T-helper 2 cell treated with Interferon-gamma antibody and Interleukin-4, amounts not matched to agents 5 μg/mL and 100 μg/mL, for 36 hours (primary cell): Measurements from ENCODE around the gene TLCD4.

Experiments
- DNase-seq: peaks from one replicate; pipeline ENCODE4 v3.0.0; 2021; ENCODE audit warnings: low spot score
- H3K27ac Mint-ChIP-seq: one replicate; pipeline ENCODE4 v1.8.0; 2021; ENCODE audit warnings: mild to moderate bottlenecking, mixed read lengths
- H3K27me3 Mint-ChIP-seq: one replicate; pipeline ENCODE4 v1.8.0; 2021; ENCODE audit warnings: low read depth, mixed read lengths
- H3K36me3 Mint-ChIP-seq: one replicate; pipeline ENCODE4 v1.8.0; 2021; ENCODE audit warnings: low read depth, mixed read lengths
- H3K4me1 Mint-ChIP-seq: one replicate; pipeline ENCODE4 v1.8.0; 2021; ENCODE audit warnings: low read depth, mixed read lengths
- H3K4me3 Mint-ChIP-seq: one replicate; pipeline ENCODE4 v1.8.0; 2022; ENCODE audit warnings: mild to moderate bottlenecking, moderate library complexity, mixed read lengths
- H3K9me3 Mint-ChIP-seq: one replicate; pipeline ENCODE4 v1.8.0; 2021; ENCODE audit warnings: mixed read lengths

The TLCD4 gene

GRCh38 chr1:95113684-95114083 lies 3.5 kb upstream of the TLCD4 start:
- Mint-ChIP-seq H3K36me3 (no peaks in the 10 kb centered on the region), H3K27me3 (peaks cover 43% of the 10 kb centered on the region), H3K4me1 (peaks cover 7% of the 10 kb centered on the region), H3K27ac (no peak overlapping the region), H3K4me3 (no peak overlapping the region), H3K9me3 (no peaks in the 10 kb centered on the region)
- DNase-seq = no peak

- Mint-ChIP-seq H3K4me1 (peaks cover 7% of the 10 kb centered on the region), H3K27me3 (peaks cover 62% of the 10 kb centered on the region), H3K4me3 (no peak overlapping the region), H3K27ac (no peak overlapping the region), H3K36me3 (no peaks in the 10 kb centered on the region), H3K9me3 (no peaks in the 10 kb centered on the region)
- DNase-seq = no peak
Observed at GRCh38 chr1:95115708-95116137, 1.4 kb upstream of the TLCD4 start.

GRCh38 chr1:95116580-95117206 lies 462 bp upstream of the TLCD4 start:
- Mint-ChIP-seq H3K36me3 (no peaks in the 10 kb centered on the region), H3K9me3 (no peaks in the 10 kb centered on the region), H3K4me3 (peak overlapping the region; percentile 78), H3K27me3 (peaks cover 63% of the 10 kb centered on the region), H3K27ac (no peak overlapping the region), H3K4me1 (peaks cover 7% of the 10 kb centered on the region)
- DNase-seq = peak; percentile 6

GRCh38 chr1:95118067-95118499 lies 928 bp downstream of the TLCD4 start:
- peaks cover 7% of the 10 kb centered on the region for H3K4me1 Mint-ChIP-seq
- H3K36me3 Mint-ChIP-seq = no peaks in the 10 kb centered on the region
- H3K27me3 Mint-ChIP-seq = peaks cover 60% of the 10 kb centered on the region
- peak overlapping the region; percentile 73 for H3K4me3 Mint-ChIP-seq
- no peaks in the 10 kb centered on the region for H3K9me3 Mint-ChIP-seq
- no peak for DNase-seq
- no peak overlapping the region for H3K27ac Mint-ChIP-seq

GRCh38 chr1:95118710-95119109 lies 1.6 kb downstream of the TLCD4 start:
- Mint-ChIP-seq H3K9me3 (no peaks in the 10 kb centered on the region), H3K36me3 (no peaks in the 10 kb centered on the region), H3K4me3 (peak overlapping the region; percentile 34), H3K27me3 (peaks cover 58% of the 10 kb centered on the region), H3K27ac (no peak overlapping the region), H3K4me1 (peaks cover 7% of the 10 kb centered on the region)
- no peak for DNase-seq

- Mint-ChIP-seq H3K4me1 (peaks cover 7% of the 10 kb centered on the region), H3K27ac (no peak overlapping the region), H3K36me3 (no peaks in the 10 kb centered on the region), H3K9me3 (no peaks in the 10 kb centered on the region), H3K4me3 (no peak overlapping the region), H3K27me3 (peaks cover 58% of the 10 kb centered on the region)
- no peak for DNase-seq
Observed at GRCh38 chr1:95119273-95119672, 2.1 kb downstream of the TLCD4 start.

- DNase-seq = no peak
- Mint-ChIP-seq H3K27ac (no peak overlapping the region), H3K36me3 (no peaks in the 10 kb centered on the region), H3K27me3 (peaks cover 40% of the 10 kb centered on the region), H3K4me1 (peaks cover 3% of the 10 kb centered on the region), H3K4me3 (no peak overlapping the region), H3K9me3 (no peaks in the 10 kb centered on the region)
Observed at GRCh38 chr1:95122151-95122697, 5.1 kb downstream of the TLCD4 start.

GRCh38 chr1:95124342-95124741 lies 7.2 kb downstream of the TLCD4 start:
- H3K36me3 Mint-ChIP-seq = no peaks in the 10 kb centered on the region

GRCh38 chr1:95126366-95126765 lies 9.2 kb downstream of the TLCD4 start:
- Mint-ChIP-seq H3K27me3 (peaks cover 7% of the 10 kb centered on the region), H3K27ac (no peak overlapping the region), H3K4me1 (no peaks in the 10 kb centered on the region), H3K36me3 (no peaks in the 10 kb centered on the region), H3K9me3 (no peaks in the 10 kb centered on the region), H3K4me3 (no peak overlapping the region)
- DNase-seq = no peak

More at GRCh38 chr1:95124342-95124741, 7.2 kb downstream of the TLCD4 start:
- H3K4me3 Mint-ChIP-seq = no peak overlapping the region
- DNase-seq = no peak
- no peaks in the 10 kb centered on the region for H3K4me1 Mint-ChIP-seq
- H3K9me3 Mint-ChIP-seq = no peaks in the 10 kb centered on the region
- no peak overlapping the region for H3K27ac Mint-ChIP-seq
- peaks cover 24% of the 10 kb centered on the region for H3K27me3 Mint-ChIP-seq

- H3K4me3 Mint-ChIP-seq = no peak overlapping the region
- no peaks in the 10 kb centered on the region for H3K36me3 Mint-ChIP-seq
- no peaks in the 10 kb centered on the region for H3K9me3 Mint-ChIP-seq
Observed at GRCh38 chr1:95126846-95127245, 9.7 kb downstream of the TLCD4 start.

GRCh38 chr1:95127380-95127779 lies 10.2 kb downstream of the TLCD4 start:
- no peaks in the 10 kb centered on the region for H3K9me3 Mint-ChIP-seq
- no peak for DNase-seq
- no peaks in the 10 kb centered on the region for H3K4me1 Mint-ChIP-seq
- H3K27me3 Mint-ChIP-seq = peaks cover 6% of the 10 kb centered on the region
- H3K36me3 Mint-ChIP-seq = no peaks in the 10 kb centered on the region
- H3K27ac Mint-ChIP-seq = no peak overlapping the region
- no peak overlapping the region for H3K4me3 Mint-ChIP-seq

More at GRCh38 chr1:95126846-95127245, 9.7 kb downstream of the TLCD4 start:
- Mint-ChIP-seq H3K4me1 (no peaks in the 10 kb centered on the region), H3K27me3 (peaks cover 7% of the 10 kb centered on the region), H3K27ac (no peak overlapping the region)
- no peak for DNase-seq

- no peak for DNase-seq
- Mint-ChIP-seq H3K27me3 (no peaks in the 10 kb centered on the region), H3K27ac (no peak overlapping the region), H3K4me3 (no peak overlapping the region), H3K4me1 (no peaks in the 10 kb centered on the region), H3K9me3 (no peaks in the 10 kb centered on the region), H3K36me3 (no peaks in the 10 kb centered on the region)
Observed at GRCh38 chr1:95132762-95133161, 15.6 kb downstream of the TLCD4 start.

GRCh38 chr1:95133687-95134086 lies 16.5 kb downstream of the TLCD4 start:
- no peak for DNase-seq
- no peaks in the 10 kb centered on the region for H3K27me3 Mint-ChIP-seq
- H3K4me3 Mint-ChIP-seq = no peak overlapping the region
- H3K27ac Mint-ChIP-seq = no peak overlapping the region
- H3K9me3 Mint-ChIP-seq = no peaks in the 10 kb centered on the region
- H3K36me3 Mint-ChIP-seq = no peaks in the 10 kb centered on the region
- no peaks in the 10 kb centered on the region for H3K4me1 Mint-ChIP-seq

GRCh38 chr1:95138223-95138622 lies 21.1 kb downstream of the TLCD4 start:
- no peaks in the 10 kb centered on the region for H3K36me3 Mint-ChIP-seq
- H3K4me3 Mint-ChIP-seq = no peak overlapping the region
- no peak for DNase-seq
- H3K27me3 Mint-ChIP-seq = no peaks in the 10 kb centered on the region
- no peak overlapping the region for H3K27ac Mint-ChIP-seq
- H3K4me1 Mint-ChIP-seq = no peaks in the 10 kb centered on the region
- no peaks in the 10 kb centered on the region for H3K9me3 Mint-ChIP-seq

GRCh38 chr1:95139039-95139438 lies 21.9 kb downstream of the TLCD4 start:
- Mint-ChIP-seq H3K9me3 (no peaks in the 10 kb centered on the region), H3K4me1 (no peaks in the 10 kb centered on the region), H3K27me3 (no peaks in the 10 kb centered on the region), H3K27ac (no peak overlapping the region), H3K36me3 (no peaks in the 10 kb centered on the region), H3K4me3 (no peak overlapping the region)
- DNase-seq = no peak
